ENCODE measurements around the gene CTDSPL.

The CTDSPL gene

GRCh38 chr3:37938011-37938410, 76.3 kb downstream of the CTDSPL start:
- H3K27ac ChIP-seq = no peak overlapping the region
- H3K4me3 ChIP-seq (IDR thresholded peaks at IDR 0.05; ENCODE audit: insufficient read depth, low read depth, low read length) = no peak overlapping the region
- H3K27me3 ChIP-seq (ENCODE audit: insufficient read depth, low read depth) = no peaks in the 10 kb centered on the region
- H3K36me3 ChIP-seq (ENCODE audit: insufficient read depth) = no peaks in the 10 kb centered on the region
- H3K9ac ChIP-seq = no peak overlapping the region
- no peaks in the 10 kb centered on the region for H4K20me1 ChIP-seq (ENCODE audit: insufficient read depth)
- no peak overlapping the region for H3K4me2 ChIP-seq
- H2AFZ ChIP-seq (ENCODE audit: low read depth) = no peak overlapping the region
- no peak for TF ChIP-seq CTCF (conservative IDR thresholded peaks at IDR 0.05; ENCODE audit: low read depth, low read length)
- no peaks in the 10 kb centered on the region for H3K79me2 ChIP-seq (ENCODE audit: insufficient read depth, low read depth)
- no peaks in the 10 kb centered on the region for H3K4me1 ChIP-seq (ENCODE audit: low read depth, poor library complexity, severe bottlenecking)

DNA sequence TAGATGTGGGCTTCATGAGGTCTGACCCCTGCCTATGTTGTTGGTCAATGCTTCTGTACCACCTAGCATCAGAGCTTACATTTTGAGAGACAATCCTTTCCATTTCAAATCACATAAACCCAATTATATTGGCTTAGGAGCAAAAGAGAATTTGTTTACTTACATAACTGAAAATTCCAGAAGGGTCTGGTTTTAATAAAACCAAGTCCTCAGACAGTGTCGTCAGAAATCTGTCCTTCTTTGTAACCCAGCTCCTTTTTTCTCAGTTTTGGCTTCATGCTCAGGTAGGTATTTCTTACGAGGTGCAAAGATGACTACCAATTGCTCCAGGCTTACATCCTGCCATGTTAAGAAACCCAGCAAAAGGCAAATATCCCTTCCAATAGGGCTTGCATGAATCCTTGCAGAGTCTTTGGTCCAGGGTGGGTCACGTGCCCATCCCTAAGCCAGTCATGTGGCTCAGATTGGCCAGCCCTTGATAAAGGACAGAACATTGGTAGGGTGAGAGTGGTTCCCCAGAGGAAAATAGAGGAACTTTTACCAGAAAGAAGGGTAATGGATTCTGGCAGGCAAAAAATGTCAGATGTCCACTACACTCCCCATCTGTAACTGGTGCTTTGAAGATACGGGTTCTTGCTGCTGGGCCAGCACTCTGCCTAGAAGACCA, 78.7 kb downstream of the CTDSPL start:
- Histone ChIP-seq H3K4me3 (IDR thresholded peaks at IDR 0.05; ENCODE audit: insufficient read depth, low read depth, low read length) (no peak overlapping the region), H3K4me1 (ENCODE audit: low read depth, poor library complexity, severe bottlenecking) (no peaks in the 10 kb centered on the region), H4K20me1 (ENCODE audit: insufficient read depth) (no peaks in the 10 kb centered on the region), H3K36me3 (ENCODE audit: insufficient read depth) (no peaks in the 10 kb centered on the region), H3K79me2 (ENCODE audit: insufficient read depth, low read depth) (no peaks in the 10 kb centered on the region), H3K9ac (no peak overlapping the region), H3K27ac (no peak overlapping the region), H3K4me2 (no peak overlapping the region), H3K27me3 (ENCODE audit: insufficient read depth, low read depth) (no peaks in the 10 kb centered on the region), H2AFZ (ENCODE audit: low read depth) (no peak overlapping the region)
- TF ChIP-seq CTCF (conservative IDR thresholded peaks at IDR 0.05; ENCODE audit: low read depth, low read length) = no peak

DNA sequence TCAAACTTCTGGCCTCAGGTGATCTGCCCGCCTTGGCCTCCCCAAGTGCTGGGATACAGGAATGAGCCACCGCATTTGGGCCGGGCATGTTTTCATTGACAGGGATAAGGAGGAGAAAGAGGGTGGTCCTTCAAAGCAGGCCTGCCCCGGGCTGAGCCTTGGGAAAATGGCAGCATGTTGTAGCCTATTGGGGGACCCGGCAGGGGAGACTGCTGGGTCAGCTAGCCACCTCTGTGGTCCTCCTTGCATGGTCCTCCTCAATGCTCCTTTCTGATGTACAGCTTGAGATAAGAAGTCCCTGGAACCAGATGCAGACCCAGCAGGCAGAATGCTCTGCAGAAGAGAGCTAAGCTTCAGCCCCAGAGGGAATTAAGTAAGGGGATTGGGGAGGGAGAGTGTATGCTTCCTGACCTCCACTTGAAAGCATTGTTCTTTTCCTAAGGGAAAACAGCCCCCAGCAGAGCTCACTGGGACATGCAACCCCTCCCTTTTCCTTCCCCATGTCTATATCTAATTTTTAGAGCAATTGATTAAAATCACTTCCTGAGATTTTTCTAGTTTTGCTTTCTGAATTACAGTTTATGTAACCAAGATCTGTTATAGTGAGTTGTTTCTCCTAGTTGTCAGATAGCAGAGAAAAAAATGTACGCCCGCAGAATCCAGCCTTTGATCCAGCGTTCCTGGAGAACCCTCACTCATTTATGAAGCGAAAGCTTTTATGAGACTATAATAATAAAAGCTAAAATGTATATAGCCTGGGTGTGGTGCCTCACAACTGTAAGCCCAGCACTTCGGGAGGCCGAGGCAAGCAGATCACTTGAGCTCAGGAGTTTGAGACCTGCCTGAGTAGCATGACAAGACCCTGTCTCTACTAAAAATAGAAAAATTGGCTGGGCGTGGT, 80.2 kb downstream of the CTDSPL start:
- Histone ChIP-seq H3K4me1 (ENCODE audit: low read depth, poor library complexity, severe bottlenecking) (no peaks in the 10 kb centered on the region), H3K27ac (no peak overlapping the region), H3K4me3 (IDR thresholded peaks at IDR 0.05; ENCODE audit: insufficient read depth, low read depth, low read length) (no peak overlapping the region), H3K36me3 (ENCODE audit: insufficient read depth) (no peaks in the 10 kb centered on the region), H3K9ac (no peak overlapping the region), H3K27me3 (ENCODE audit: insufficient read depth, low read depth) (no peaks in the 10 kb centered on the region), H3K4me2 (no peak overlapping the region), H4K20me1 (ENCODE audit: insufficient read depth) (no peaks in the 10 kb centered on the region), H3K79me2 (ENCODE audit: insufficient read depth, low read depth) (no peaks in the 10 kb centered on the region), H2AFZ (ENCODE audit: low read depth) (no peak overlapping the region)
- no peak for TF ChIP-seq CTCF (conservative IDR thresholded peaks at IDR 0.05; ENCODE audit: low read depth, low read length)

DNA sequence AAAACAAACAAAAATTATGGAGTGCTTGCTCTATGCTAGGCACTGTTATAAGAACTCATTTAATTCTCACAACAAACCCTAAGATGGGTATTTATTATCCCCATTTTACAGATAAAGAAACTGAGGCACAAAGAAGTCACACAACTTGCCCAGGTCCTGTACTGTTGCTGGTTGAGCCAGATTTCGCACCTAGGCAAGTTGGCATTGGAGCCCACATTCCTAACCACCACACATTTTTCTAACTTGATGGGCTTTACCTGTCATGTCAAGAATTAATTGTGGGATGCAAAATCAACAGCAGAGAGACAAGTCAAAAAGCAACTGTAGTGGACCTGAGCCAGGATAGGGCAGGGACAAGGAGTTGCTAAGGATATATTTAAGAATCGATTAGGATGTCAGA, 81.0 kb downstream of the CTDSPL start:
- Histone ChIP-seq H3K9ac (no peak overlapping the region), H4K20me1 (ENCODE audit: insufficient read depth) (no peaks in the 10 kb centered on the region), H3K27me3 (ENCODE audit: insufficient read depth, low read depth) (no peaks in the 10 kb centered on the region), H3K79me2 (ENCODE audit: insufficient read depth, low read depth) (no peaks in the 10 kb centered on the region), H3K36me3 (ENCODE audit: insufficient read depth) (no peaks in the 10 kb centered on the region), H3K4me1 (ENCODE audit: low read depth, poor library complexity, severe bottlenecking) (no peaks in the 10 kb centered on the region), H3K4me2 (no peak overlapping the region), H3K4me3 (IDR thresholded peaks at IDR 0.05; ENCODE audit: insufficient read depth, low read depth, low read length) (no peak overlapping the region), H2AFZ (ENCODE audit: low read depth) (no peak overlapping the region), H3K27ac (no peak overlapping the region)
- no peak for TF ChIP-seq CTCF (conservative IDR thresholded peaks at IDR 0.05; ENCODE audit: low read depth, low read length)

Measured in KMS-11 (cell line).